ENCODE measurements around the gene PFDN2.
"Not testable (repeated sequence)": the region's sequence is repeated elsewhere in the genome, so short reads cannot be mapped to it uniquely, and the experiment has no call there.

The PFDN2 gene

DNA sequence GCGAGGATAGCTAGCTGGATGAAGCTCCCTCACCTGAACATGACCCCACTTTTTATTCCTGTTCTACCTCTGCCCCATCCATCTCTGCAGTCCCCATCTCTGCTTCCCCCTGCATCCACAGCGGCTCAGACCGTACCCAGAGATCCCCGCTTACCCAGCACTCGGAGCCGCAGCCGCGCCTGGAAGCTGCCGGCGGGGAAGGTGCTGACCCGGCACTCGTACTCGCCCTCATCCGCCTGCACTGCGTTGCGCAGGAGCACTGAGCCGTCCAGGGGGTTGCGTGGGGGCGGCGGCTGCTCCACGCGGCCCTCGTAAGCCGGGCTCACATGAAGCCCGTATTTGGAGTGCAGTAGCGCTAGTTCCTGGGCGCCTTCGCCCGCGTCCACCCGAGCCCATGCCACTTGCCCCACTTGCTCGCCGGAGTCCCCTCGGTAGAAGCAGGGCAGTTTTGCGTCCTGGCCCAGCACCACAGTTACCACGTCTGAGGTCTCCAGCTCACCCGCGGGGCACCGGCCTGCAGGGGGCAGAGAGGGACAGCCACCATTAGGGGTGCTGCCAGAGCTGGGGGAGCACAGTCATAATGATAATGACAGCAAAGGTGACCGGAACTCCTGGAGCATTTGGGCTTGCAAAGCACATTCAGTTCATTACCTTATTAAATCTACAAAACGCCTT, 38.3 kb downstream of the PFDN2 start:
- DNase-seq: no peak

DNA sequence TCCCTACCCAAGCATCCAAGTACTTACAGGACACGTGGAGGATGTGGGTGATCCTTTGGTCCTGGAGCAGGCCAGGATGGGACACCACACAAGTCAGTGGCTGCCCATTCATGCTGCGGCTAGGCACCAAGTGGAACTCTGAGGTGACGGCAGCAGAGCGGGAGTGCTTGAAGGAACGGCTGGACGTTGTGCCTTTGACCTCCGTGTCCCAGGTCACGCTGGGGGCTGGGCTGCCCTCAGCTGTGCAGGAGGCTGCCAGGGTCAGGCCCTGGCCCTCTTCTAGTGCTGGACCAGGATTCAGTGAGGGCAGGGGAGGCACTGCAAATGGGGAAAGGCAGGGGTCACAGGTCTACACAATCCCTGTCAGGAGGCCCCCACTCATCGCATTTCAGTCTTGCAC, 40.4 kb downstream of the PFDN2 start:
- no peak for DNase-seq

DNA sequence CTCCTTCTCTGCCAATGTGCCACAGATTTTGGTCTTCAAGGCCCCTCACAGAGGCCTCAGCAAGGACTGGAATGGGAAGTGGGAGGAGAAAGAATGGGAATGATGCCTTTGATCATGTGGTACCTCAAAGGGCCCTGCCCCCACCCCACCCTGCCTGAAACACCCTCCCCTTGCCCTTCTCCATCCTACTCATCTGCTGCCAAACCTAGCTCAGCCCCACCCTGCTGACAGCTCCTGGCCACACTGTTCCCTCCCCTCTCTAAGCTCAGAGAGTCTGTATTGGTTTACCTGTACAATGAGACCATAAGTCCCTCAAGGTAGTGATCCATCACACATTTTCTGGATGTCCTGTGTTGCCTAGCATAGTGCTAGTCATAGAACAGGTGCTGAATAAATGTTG, 41.4 kb downstream of the PFDN2 start:
- DNase-seq: no peak

DNA sequence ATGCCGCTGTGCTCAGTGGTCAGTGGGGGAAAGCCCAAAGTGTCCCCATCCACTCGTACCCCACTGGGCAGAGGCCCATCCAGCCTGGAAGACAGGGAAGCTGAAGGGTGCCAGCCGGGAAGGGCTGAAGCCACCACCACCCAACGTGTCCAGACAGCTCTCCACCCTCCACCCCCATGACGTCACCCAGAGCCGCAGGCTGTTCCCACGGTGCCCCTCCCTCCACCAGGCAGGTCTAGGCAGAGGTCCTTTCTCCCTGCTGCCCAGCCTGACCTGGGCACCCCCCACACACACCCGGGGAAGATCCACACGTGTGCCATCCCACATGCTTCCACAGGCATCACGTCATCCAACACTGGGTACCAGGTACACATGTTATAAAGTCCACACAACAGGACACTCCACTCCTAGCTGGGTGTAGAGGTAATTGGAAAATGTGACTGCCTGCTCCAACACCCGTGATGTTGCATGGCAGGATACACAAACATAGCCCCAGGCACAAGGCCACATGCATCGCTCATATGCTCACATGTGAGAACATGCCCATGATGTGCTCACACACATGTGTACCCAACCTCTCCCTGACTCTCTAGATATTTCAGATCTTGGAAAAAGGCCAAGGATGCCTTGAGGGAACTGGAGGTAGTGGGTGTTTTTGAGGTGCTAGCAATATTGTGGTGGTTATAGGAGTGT, 43.0 kb downstream of the PFDN2 start:
- DNase-seq: no peak

DNA sequence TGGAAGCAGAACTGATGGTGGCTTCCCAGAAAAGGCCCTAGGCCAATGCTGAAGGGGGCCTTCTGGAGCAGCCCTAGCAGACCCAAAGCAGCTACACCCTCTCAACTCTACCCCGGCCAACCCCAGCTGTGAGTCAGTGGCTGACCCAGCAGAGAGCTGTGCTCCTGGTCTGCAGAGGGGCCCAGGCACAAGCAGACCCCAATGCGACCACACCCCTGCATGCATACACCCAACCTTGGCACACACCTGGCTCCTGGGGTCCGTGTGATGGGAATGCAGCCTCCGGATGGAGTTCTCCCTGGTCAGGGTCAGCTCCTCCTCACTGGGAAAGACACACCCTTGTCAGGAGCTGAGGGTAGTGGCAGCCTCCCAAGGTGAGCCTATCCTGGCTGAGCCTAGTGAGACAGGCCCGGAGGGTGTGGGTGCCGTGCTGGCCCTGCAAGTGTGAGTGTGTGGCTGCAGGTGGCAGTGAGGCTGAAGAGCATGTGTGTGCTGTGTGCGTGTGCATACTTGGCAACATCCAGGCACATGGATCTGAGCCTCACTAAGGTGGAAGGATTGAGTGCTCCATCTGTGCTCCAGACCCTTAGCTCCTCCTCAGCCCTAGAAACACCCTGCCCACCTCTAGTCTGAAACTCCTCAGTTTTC, 44.2 kb downstream of the PFDN2 start:
- DNase-seq: no peak

DNA sequence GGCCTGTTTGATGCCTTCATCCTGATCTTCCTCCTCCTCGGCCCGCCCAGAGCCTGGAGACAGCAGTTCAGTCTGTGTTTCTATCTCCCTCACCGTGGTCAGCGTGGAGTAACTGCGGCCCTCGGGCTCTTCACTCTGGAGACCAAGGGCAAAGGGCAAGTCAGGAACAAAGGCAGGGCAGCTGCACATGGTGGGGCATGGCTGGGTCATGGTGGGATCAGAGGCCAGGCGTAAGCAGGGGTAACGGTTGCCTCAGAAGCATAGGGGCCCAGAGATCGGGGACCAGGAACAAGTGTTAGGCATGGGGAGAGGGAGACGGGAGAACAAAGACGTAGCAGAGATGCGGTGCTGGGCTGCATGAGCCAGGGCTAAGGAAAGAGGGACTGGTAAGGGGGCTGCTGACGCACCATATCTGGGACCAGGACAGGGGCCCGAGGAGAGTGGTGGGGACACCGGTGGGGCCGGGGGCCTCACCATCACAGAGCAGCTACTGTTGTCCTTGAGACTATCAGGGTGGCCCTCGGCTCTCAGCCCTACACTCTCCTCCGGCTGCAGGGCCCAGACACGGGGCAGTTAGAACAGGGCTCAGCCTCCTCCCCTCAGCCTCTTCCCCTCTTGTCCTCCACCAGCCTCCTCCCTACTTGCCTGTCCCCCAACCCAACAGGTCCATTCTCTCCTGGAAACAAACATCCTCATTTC, 44.9 kb downstream of the PFDN2 start:
- no peak for DNase-seq

DNA sequence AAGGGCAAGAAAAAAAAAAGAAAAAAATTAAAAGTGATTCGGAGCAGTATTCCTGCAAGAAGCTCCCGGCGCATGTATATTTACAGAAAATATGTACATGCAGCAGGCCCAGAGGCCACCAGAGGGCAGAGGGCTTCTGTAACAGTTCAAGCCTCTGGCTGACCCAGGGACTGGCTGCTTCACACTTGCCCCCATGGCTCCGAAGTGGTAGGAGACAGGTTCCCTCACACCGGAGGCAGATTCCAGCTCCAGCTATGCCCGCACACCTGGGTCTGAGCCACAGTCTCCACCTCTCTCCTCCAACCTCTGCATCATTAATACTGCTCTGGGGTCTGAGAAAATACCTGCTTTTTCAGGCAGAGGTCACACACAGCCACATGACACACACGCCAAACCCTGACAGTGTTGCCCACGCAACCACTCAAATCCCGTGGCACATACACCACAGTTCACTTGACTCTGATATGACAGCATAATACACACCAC, 45.9 kb downstream of the PFDN2 start:
- peak; percentile 27 for DNase-seq

DNA sequence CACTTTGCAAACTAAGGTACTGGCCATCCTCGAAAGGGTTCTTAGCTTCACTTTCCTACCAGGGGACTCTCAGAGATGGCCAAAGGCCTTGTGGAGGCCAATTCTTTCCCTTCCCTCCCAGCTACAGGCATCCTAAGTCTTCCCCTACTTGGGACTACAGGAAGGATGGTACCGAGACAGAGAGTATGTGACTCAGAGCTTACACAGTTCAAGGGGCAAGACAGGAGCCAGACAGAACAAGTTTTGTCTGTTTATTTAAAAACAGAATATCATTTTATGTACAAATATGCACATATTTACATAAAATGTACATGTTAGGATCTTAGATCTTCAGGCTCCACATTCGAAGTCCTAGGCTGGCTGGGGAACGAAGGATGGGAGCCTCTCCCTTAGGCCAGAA, 47.1 kb downstream of the PFDN2 start:
- no peak for DNase-seq

DNA sequence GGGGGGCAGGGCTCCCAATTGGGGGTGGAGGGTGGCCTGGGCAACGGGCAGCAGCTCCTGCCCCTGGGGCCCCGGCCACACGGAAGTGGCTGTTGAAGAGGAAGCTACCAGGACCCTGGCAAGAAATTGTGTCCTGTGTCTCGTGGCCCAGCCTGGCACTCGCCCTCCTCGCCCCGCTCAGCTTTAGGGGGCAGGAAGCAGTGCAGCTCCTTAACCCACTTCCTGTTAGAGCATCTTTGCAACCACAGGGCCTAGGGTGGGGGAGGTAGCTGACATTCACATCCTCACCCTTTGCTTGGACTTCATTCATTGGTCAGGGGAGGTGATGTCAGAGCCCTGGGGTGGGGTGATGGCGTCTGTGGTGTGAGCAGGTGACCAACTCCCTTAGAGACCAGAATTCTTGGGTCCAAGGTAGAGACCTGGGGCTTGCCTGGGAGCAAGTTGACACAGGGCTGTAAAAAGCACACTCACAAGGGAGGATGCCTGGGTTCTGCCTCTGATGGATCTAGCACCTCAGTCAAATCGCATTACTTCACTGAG, 48.0 kb downstream of the PFDN2 start, which contains the start of gene ARHGAP30:
Gene ARHGAP30 (minus strand): TSS at position 161 of the 540 bp plus-strand sequence. CDS start 267 bp downstream, outside the sequence.
- peak; percentile 44 for DNase-seq

DNA sequence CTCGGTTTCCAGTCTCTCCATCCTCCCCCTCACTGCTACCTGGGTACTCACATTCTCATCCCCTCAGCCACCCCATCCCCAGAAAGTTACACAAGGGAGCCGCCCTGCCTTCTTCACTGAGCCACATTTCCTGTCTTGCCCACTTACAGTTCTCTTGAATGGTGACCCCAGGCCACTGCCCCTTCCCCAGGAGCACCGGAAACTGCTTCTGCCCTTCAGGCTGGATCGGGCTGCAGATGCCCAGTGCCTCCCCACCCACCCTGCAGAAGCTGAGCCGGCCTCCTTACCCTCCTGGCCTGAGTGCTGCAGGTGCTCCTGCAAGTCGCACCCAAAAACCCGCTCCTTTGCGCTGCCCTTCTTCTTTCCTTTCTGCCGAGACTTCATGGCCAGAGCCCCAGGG, 48.6 kb downstream of the PFDN2 start:
- DNase-seq: no peak

DNA sequence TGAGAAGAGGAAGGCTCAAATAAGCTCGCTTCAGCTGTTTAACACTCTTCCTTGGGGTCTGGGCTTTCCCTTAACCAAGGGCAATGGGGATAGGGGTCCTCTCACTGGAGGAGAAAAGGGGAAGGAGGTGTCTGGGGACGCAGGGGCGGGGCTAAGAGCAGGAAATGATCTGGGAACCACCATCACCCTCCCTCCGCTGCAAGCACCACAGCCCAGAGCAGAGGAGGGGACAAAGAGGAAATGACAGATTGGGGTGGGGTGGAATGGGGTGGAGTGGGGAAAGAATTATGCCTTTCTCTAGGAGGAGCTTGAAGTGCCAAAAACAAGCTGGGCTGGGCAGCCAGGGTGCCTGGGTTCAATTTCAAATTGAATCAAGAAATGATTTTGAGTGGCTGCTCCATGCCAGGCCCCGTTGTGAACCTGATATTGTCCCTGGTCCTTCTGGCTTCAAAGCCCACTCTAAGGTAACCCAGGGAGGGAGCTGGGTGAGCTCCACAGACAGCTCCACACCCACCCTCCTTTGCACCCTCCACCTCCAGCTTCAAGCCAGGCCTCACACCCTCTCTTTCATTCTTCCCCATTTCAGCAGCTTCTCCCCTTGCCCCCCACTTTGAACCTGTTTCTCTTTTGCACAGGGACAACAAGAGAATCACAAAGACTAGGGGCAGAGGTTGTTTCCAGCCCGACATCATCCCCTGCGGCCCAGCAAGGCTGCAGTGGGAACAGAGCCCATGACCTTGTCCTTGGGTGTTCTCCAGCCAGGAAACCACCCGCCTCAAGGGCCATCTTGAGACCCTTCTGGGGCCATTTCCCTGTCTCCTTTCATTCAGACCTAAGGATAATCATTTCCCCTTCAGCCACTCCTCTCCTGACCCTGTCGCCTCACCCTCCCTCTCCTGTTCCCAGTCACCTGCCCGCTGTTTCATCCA, 49.3 kb downstream of the PFDN2 start:
- no peak for DNase-seq

DNA sequence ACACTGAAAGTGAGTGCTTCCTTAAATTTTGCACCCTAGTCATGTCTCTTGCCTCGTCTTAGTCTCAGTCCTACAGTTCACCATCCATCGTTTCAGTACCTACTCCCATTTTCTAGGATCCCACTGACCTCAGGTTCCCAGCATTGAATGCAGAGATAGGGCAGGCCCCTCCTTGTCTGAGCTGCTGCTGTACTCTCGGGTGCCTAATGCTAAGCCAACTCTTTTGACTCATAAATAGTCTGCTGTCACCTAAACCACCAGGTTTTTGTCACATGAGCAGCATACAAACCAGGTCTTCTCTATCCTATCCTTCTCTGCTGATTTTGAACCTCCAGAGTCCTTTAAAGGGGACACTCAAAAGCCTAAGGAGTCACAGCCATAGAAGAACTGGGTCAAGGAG, 51.1 kb downstream of the PFDN2 start:
- DNase-seq: no peak

DNA sequence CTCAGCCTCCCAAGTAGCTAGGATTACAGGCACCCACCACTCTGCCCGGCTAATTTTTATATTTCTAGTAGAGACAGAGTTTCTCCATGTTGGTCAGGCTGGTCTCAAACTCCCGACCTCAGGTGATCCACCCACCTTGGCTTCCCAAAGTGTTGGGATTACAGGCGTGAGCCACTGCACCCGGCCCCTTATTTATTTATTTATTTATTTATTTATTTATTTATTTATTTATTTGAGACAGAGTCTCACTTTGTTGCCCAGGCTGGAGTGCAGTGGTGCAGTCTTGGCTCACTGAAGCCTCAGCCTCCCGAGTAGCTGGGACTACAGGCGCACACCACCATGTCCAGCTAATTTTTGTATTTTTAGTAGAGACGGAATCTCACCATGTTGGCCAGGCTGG, 52.2 kb downstream of the PFDN2 start:
- DNase-seq: not testable (repeated sequence)

DNA sequence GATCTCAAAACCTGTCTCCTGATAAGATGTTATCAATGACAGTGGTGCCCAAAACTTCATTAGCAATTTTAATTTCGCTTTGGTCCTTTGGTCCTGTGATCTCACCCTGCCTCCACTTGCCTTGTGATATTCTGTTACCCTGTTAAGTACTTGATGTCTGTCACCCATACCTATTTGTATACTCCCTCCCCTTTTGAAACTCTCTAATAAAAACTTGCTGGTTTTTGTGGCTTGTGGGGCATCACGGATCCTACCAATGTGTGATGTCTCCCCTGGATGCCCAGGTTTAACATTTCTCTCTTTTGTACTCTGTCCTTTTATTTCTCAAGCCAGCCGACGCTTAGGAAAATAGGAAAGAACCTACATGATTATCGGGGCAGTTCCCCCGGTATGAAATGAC, 53.9 kb downstream of the PFDN2 start:
- DNase-seq: not testable (repeated sequence)

DNA sequence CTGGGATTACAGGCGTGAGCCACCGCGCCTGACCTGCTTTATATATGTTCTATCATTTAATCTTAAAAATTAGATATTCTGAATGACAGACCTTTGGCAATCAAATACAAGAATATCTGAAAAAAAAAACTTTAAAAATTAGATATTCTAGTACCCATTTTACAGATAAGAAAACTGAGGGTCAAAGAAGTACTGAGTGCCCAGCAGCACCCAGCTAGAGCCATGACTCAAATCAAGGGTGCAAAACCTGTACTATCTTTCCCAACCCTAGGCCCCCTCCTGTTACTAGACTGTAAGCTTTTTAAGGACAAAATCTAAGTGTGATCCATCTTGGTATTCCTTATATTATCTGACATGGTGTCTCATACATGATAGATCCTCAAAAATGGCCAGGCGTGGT, 56.4 kb downstream of the PFDN2 start:
- no peak for DNase-seq

DNA sequence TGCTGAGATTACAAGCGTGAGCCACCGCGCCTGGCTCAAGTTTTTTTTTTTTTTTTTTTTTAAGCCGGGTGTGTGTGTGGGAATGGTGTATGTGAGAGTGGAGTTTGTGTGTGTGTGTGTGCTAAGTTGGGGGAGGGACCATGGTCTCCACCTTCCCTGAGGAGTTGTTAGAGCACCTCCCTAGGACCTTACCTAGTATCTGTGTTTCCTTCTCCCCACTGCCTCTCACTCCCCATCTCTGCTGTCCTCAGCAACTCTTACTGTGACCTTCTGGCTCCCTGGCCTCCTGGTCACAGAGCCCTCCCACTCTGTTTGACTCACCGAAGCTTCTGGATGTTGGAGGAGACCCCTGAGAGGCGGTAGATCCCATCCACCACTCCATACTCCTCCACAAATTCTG, 58.5 kb downstream of the PFDN2 start:
- no peak for DNase-seq

DNA sequence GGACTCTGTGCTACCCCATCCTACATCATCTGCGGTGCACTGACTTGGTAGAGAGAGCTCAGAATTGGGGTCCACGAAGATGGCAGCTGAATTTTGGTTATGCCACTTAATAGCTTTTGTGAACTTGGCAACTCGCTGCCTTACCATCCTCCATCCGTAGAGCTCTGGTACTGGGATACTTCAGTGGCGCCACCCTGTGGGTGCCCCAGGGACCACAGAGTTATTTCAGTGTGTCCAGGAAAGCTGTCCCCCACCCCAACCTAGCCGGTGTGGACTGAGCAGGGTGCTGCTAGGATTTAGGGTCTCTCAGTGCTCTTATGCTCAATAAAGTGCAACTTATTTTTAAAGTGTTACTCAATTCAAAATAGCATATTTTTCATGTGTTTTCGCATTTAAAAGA, 63.0 kb downstream of the PFDN2 start:
- DNase-seq: no peak

DNA sequence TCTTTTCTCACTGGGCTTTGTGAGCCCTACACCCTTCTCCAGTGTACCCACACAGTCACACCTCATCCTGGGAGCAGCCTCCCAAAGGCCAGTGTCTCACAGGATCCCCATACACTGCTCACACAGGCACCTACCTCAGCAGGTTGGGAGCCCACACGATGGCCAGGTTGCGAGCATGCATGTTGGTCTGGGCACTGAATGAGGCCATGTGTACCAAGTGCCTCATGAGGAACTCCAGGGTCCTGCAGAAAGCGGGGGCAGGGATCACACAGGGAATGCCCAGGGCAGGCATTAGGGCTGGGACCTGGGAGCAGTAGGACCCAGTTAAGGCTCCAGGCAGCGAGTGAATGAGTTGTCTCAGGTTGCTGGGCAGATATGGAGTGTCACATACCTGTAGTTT, 63.6 kb downstream of the PFDN2 start:
- DNase-seq: no peak

DNA sequence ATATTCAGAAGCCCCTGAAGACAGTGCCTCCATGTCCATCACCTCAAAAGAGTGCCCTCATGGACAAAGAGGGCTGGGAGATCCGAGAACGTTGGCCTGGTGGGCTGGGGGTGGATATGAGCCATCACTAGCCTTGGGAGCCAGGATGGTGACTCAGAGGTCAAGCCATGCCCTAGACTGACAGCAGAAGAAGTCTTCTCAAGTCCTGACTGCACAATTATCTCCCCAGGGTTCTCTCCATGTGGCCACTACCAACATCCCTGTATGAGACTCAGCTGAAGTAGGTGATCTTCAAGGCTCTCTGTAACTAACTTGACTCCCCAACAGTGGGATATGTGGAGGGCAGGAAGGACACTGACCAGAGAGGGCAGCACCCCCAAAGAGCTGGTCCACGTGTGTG, 64.9 kb downstream of the PFDN2 start:
- no peak for DNase-seq

DNA sequence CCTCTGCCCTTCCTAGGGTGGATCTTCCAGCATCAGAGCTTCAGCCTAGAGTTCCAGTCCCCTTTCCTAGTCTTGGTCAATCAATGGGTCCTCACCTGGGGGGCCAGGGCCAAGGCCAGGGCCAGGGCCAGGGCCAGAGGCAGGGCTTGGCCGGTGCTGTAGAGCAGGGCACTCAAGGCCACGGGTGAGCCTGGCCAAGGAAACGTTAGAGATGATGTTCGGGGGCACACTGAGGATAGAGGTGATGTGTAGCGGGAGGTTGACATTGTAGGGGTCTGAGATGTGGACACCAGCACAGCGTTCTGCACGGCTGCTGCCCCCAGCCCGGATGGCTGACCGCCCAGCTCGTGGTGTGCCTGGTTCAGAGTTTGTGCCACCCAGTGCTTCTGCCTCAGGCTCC, 66.6 kb downstream of the PFDN2 start:
- no peak for DNase-seq

All from NCI-H226 (cell line).